Fibroblast of villous mesenchyme (primary cell): ENCODE results near the gene RND3. TPM values are rescaled to one million over a fixed set of nuclear protein-coding genes. Genes with fewer than 3 reads are reported as not detected.

Experiments used
- DNase-seq: peaks from one replicate; pipeline ENCODE4 v3.0.0-alpha.2; 2010; ENCODE audit warnings: low read depth
- H3K4me3 ChIP-seq: 2 replicates; pipeline ENCODE4 v1.5.1; 2011; ENCODE audit warnings: low read depth, mild to moderate bottlenecking, low read length
- total RNA-seq: library from RNA; depleted of rRNA; stranded (reverse); fragments of >200 nt; gene quantifications from 2 replicates; pipeline ENCODE4 v1.2.3, GENCODE V29; 2012
- TF ChIP-seq, protein P1 (sequence below): IDR thresholded peaks from 2 replicates; pipeline ENCODE4 v1.5.1; 2012; ENCODE audit warnings: low read depth, mild to moderate bottlenecking, low read length; ENCODE audit not compliant: insufficient read depth

RND3 gene
- total RNA-seq, 1 donor, result 1,266 TPM

DNA sequence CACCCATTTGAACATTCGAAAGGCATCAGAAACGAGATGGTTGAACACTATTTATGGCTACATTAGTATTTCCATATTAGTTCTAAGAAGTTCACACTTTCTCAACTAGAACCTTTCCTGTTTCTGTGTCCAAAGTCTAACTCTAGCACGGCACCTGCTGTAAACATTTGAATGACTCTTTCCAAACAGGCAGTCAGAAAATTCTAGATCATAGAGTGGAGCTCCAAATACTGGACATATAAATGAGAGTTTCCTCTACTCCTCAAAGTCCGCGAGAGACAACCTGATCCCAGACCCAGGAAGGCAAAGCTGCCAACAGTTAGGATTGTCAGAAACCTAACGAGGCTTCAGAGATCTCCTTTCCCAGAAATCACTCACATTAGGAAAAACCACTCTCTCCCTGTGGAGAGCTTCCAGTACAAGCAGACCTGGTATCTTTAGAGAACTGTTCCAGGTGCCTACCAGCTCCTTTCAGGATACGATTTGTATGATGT, 10.6 kb downstream of the RND3 start:
- DNase-seq, result peak; percentile 36
- TF ChIP-seq, protein P1, sequence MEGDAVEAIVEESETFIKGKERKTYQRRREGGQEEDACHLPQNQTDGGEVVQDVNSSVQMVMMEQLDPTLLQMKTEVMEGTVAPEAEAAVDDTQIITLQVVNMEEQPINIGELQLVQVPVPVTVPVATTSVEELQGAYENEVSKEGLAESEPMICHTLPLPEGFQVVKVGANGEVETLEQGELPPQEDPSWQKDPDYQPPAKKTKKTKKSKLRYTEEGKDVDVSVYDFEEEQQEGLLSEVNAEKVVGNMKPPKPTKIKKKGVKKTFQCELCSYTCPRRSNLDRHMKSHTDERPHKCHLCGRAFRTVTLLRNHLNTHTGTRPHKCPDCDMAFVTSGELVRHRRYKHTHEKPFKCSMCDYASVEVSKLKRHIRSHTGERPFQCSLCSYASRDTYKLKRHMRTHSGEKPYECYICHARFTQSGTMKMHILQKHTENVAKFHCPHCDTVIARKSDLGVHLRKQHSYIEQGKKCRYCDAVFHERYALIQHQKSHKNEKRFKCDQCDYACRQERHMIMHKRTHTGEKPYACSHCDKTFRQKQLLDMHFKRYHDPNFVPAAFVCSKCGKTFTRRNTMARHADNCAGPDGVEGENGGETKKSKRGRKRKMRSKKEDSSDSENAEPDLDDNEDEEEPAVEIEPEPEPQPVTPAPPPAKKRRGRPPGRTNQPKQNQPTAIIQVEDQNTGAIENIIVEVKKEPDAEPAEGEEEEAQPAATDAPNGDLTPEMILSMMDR, result no peak
- peak overlapping the region; percentile 100 for H3K4me3 ChIP-seq

DNA sequence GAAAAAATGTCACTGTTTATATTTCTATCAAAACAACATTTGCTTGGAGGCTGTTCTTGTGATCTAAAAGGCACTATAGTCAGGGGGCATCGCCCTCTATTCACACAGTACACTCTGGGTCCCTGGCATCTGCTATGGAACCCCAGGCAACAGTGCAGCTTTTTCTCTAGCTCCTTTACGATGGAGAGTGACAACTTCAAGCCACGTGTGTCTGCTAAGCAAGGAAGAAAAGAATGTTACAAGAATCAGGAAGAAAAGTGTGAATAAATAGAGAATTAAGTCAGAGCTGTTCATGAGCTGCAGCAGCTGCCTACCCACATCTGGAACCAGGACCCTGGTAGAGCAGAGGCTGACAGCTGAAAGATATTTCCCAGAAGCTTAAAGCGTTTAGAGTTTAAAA, 11.2 kb downstream of the RND3 start:
- DNase-seq, result peak; percentile 78
- TF ChIP-seq, protein P1, result no peak
- peak overlapping the region; percentile 100 for H3K4me3 ChIP-seq

DNA sequence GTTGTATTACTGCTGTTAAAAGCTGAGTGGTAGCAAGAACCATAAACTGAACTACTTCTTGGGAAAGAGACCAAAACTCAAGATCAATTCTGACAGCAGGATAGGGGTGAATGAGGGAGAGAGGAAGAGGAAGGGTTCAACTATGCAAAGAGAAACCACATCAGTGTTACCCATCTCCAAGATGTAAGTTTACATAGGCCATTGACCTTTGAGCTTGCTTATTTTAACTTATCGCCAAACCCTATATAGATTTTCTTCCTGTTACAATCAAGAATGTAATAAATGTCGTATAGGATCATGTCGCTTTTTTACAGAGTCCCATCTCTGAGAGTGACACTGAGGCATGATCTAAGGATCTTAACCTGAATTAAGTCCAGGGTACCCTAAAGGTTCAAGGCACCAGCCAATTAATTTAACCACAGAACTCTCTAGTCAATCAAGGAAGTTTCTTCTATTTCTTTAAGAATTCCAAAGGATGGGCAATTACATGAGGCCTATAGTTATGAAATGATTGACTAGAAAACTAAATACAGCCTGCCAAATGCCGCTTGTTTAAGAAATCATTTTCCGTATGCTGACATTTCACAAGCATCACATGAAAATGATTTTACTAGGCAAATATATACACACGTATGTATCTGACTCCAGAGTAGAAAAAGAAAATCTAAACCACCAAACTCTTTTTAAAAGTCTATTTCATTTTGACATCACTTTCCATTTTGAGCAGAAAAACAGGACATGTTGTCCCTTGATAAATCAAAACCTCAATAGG, 11.8 kb downstream of the RND3 start:
- TF ChIP-seq, protein P1, result no peak
- peak overlapping the region; percentile 100 for H3K4me3 ChIP-seq
- peak; percentile 26 for DNase-seq

DNA sequence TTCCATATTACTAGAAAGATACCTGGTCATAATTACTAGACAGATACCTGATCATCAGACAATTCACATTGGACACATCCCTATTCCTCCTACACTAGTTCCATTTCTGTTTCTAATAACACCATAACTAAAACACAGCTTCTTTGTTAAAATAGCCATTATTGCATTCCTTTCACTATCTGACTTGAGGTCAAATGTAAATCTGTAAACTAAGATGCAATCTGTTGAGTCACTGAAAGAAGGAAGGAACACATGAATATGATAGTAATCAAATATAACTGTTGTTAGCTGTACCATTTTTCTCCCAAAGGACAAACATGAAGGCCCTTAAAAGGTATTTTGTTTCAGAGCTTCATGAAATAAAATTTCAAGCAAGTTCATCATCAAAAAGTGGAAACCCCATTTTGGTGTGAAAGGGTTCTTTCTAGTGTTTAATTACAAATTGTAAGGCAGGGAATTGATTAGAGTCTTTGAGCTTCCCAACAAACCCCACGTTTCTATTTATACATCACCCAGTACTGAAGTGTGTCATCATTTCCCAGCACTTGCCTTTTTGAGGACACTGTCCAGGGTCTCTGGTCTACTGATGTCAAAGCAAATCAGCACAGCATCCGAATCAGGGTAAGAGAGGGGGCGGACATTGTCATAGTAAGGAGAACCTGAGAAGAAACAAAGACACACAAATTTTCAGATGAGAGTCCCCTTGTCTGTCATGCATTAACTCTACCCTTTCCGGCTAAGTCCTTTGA, 13.0 kb downstream of the RND3 start:
- TF ChIP-seq, protein P1, result no peak
- peak overlapping the region; percentile 10 for H3K4me3 ChIP-seq
- DNase-seq, result peak; percentile 39

DNA sequence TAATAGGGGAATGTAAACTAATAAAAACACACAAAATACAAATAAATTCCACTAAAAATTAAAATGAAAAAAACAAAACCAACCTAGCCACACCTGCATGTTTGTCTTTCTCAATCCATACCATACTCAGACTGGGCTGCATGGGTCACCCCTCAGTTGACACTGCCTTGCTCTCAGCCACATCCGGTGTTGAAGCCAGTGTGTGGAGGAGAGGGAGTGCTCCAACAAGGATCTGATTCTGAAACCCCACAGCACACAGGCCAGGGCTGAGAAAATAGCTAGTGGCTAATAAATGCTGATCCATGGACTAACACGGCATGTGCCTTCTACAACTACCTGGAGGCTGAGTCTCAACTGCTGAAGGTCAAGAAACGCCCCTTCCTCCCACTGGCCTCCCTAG, 13.7 kb downstream of the RND3 start:
- TF ChIP-seq, protein P1, result no peak
- DNase-seq, result peak; percentile 44
- peak overlapping the region; percentile 7 for H3K4me3 ChIP-seq

DNA sequence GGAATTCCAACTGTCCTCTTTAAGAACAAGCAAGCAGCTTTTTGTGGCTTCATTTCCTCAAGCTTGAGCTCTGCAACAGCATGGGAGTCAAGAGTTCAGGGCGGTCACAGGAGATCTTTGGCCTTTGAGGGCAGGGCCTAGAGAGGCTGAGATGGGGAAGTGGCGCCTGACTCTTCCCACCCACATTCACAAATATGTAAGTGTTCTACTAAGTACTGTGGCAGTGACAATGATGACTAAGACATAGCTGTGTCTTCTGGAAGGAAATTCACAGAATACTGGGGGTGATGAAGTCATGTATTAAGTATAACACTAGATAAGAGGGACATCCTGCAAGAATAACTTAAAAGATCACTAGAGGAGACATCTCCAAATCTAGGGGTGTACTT, 15.0 kb downstream of the RND3 start:
- H3K4me3 ChIP-seq, result no peak overlapping the region
- peak; percentile 87 for DNase-seq
- TF ChIP-seq, protein P1, result no peak
